ENCODE measurements around the gene TUBA3C. TPM values are rescaled to one million over a fixed set of nuclear protein-coding genes. Genes with fewer than 3 reads are reported as not detected.
"Not testable (repeated sequence)": the region's sequence is repeated elsewhere in the genome, so short reads cannot be mapped to it uniquely, and the experiment has no call there.

TUBA3C gene
- total and polyA plus RNA-seq, 4 donors = not detected

- Histone ChIP-seq H3K27ac (ENCODE audit: low read depth, low read length) (no peak overlapping the region), H3K4me3 (ENCODE audit: low read depth, low read length) (no peak overlapping the region), H3K4me1 (ENCODE audit: control insufficient read depth, insufficient read depth, low read length) (no peaks in the 10 kb centered on the region), H3K9me3 (ENCODE audit: control insufficient read depth, insufficient read depth, low read length) (peaks cover 6% of the 10 kb centered on the region), H3K36me3 (ENCODE audit: control insufficient read depth, insufficient read depth, low read length) (no peaks in the 10 kb centered on the region), H3K27me3 (ENCODE audit: control insufficient read depth, insufficient read depth, low read length) (no peaks in the 10 kb centered on the region)
- 91% methylated on average over 10 of the region's 16 CpGs for WGBS (ENCODE audit: insufficient coverage)
- DNase-seq (ENCODE audit: low read depth in 4 of 6, low spot score in 6 of 6) = no peak
These were observed 912 bp upstream of the TUBA3C start for GRCh38 chr13:19182536-19182935.

- H3K27ac ChIP-seq (ENCODE audit: low read depth, low read length) = no peak overlapping the region
- peaks cover 8% of the 10 kb centered on the region for H3K9me3 ChIP-seq (ENCODE audit: control insufficient read depth, insufficient read depth, low read length)
- H3K36me3 ChIP-seq (ENCODE audit: control insufficient read depth, insufficient read depth, low read length) = no peaks in the 10 kb centered on the region
These were observed 503 bp downstream of the TUBA3C start for GRCh38 chr13:19181021-19181620.

GRCh38 chr13:19179916-19180315 is 1.7 kb downstream of the TUBA3C start:
- Histone ChIP-seq H3K4me1 (ENCODE audit: control insufficient read depth, insufficient read depth, low read length) (no peaks in the 10 kb centered on the region), H3K9me3 (ENCODE audit: control insufficient read depth, insufficient read depth, low read length) (peaks cover 6% of the 10 kb centered on the region), H3K27me3 (ENCODE audit: control insufficient read depth, insufficient read depth, low read length) (no peaks in the 10 kb centered on the region), H3K36me3 (ENCODE audit: control insufficient read depth, insufficient read depth, low read length) (no peaks in the 10 kb centered on the region), H3K4me3 (ENCODE audit: low read depth, low read length) (no peak overlapping the region), H3K27ac (ENCODE audit: low read depth, low read length) (no peak overlapping the region)
- WGBS (ENCODE audit: insufficient coverage) = 69% methylated on average over 6 of the region's 7 CpGs
- DNase-seq (ENCODE audit: low read depth in 4 of 6, low spot score in 6 of 6) = no peak

More at GRCh38 chr13:19181021-19181620, 503 bp downstream of the TUBA3C start:
- no peak for DNase-seq (ENCODE audit: low read depth in 4 of 6, low spot score in 6 of 6)
- WGBS (ENCODE audit: insufficient coverage) = 92% methylated on average over 17 of the region's 24 CpGs
- no peaks in the 10 kb centered on the region for H3K27me3 ChIP-seq (ENCODE audit: control insufficient read depth, insufficient read depth, low read length)
- no peak overlapping the region for H3K4me3 ChIP-seq (ENCODE audit: low read depth, low read length)
- H3K4me1 ChIP-seq (ENCODE audit: control insufficient read depth, insufficient read depth, low read length) = no peaks in the 10 kb centered on the region

GRCh38 chr13:19178901-19179593 is 2.6 kb downstream of the TUBA3C start:
- no peaks in the 10 kb centered on the region for H3K27me3 ChIP-seq (ENCODE audit: control insufficient read depth, insufficient read depth, low read length)
- H3K9me3 ChIP-seq (ENCODE audit: control insufficient read depth, insufficient read depth, low read length) = peaks cover 6% of the 10 kb centered on the region
- no peaks in the 10 kb centered on the region for H3K4me1 ChIP-seq (ENCODE audit: control insufficient read depth, insufficient read depth, low read length)
- H3K27ac ChIP-seq (ENCODE audit: low read depth, low read length) = no peak overlapping the region
- H3K36me3 ChIP-seq (ENCODE audit: control insufficient read depth, insufficient read depth, low read length) = no peaks in the 10 kb centered on the region
- no peak overlapping the region for H3K4me3 ChIP-seq (ENCODE audit: low read depth, low read length)
- DNase-seq (ENCODE audit: low read depth in 4 of 6, low spot score in 6 of 6) = no peak
- 76% methylated on average over 12 of the region's 15 CpGs for WGBS (ENCODE audit: insufficient coverage)

GRCh38 chr13:19176981-19177776 is 4.4 kb downstream of the TUBA3C start:
- 89% methylated on average over 23 of the region's 36 CpGs for WGBS (ENCODE audit: insufficient coverage)
- H3K36me3 ChIP-seq (ENCODE audit: control insufficient read depth, insufficient read depth, low read length); DNase-seq (ENCODE audit: low read depth in 4 of 6, low spot score in 6 of 6); H3K27me3 ChIP-seq (ENCODE audit: control insufficient read depth, insufficient read depth, low read length); H3K4me3 ChIP-seq (ENCODE audit: low read depth, low read length); H3K27ac ChIP-seq (ENCODE audit: low read depth, low read length); H3K9me3 ChIP-seq (ENCODE audit: control insufficient read depth, insufficient read depth, low read length); H3K4me1 ChIP-seq (ENCODE audit: control insufficient read depth, insufficient read depth, low read length): not testable (repeated sequence)

GRCh38 chr13:19173752-19174151 is 7.9 kb downstream of the TUBA3C start:
- H3K4me3 ChIP-seq (ENCODE audit: low read depth, low read length) = no peak overlapping the region
- H3K4me1 ChIP-seq (ENCODE audit: control insufficient read depth, insufficient read depth, low read length) = no peaks in the 10 kb centered on the region
- H3K9me3 ChIP-seq (ENCODE audit: control insufficient read depth, insufficient read depth, low read length) = peaks cover 5% of the 10 kb centered on the region
- H3K36me3 ChIP-seq (ENCODE audit: control insufficient read depth, insufficient read depth, low read length) = no peaks in the 10 kb centered on the region
- WGBS (ENCODE audit: insufficient coverage) = 82% methylated on average over 14 of the region's 16 CpGs
- no peaks in the 10 kb centered on the region for H3K27me3 ChIP-seq (ENCODE audit: control insufficient read depth, insufficient read depth, low read length)
- DNase-seq (ENCODE audit: low read depth in 4 of 6, low spot score in 6 of 6) = no peak
- H3K27ac ChIP-seq (ENCODE audit: low read depth, low read length) = no peak overlapping the region

GRCh38 chr13:19172647-19173030 is 9.0 kb downstream of the TUBA3C start:
- no peak overlapping the region for H3K27ac ChIP-seq (ENCODE audit: low read depth, low read length)
- no peak for DNase-seq (ENCODE audit: low read depth in 4 of 6, low spot score in 6 of 6)
- H3K4me3 ChIP-seq (ENCODE audit: low read depth, low read length) = no peak overlapping the region
- H3K36me3 ChIP-seq (ENCODE audit: control insufficient read depth, insufficient read depth, low read length) = no peaks in the 10 kb centered on the region
- H3K27me3 ChIP-seq (ENCODE audit: control insufficient read depth, insufficient read depth, low read length) = no peaks in the 10 kb centered on the region
- no peaks in the 10 kb centered on the region for H3K4me1 ChIP-seq (ENCODE audit: control insufficient read depth, insufficient read depth, low read length)
- WGBS (ENCODE audit: insufficient coverage) = 47% methylated on average over 6 of the region's 6 CpGs
- peaks cover 4% of the 10 kb centered on the region for H3K9me3 ChIP-seq (ENCODE audit: control insufficient read depth, insufficient read depth, low read length)

- Histone ChIP-seq H3K4me1 (ENCODE audit: control insufficient read depth, insufficient read depth, low read length) (no peaks in the 10 kb centered on the region), H3K9me3 (ENCODE audit: control insufficient read depth, insufficient read depth, low read length) (peaks cover 2% of the 10 kb centered on the region)
- WGBS (ENCODE audit: insufficient coverage) = 67% methylated on average over 9 of the region's 9 CpGs
These were observed 9.5 kb downstream of the TUBA3C start for GRCh38 chr13:19172007-19172646.

GRCh38 chr13:19171563-19171962 is 10.1 kb downstream of the TUBA3C start:
- Histone ChIP-seq H3K27ac (ENCODE audit: low read depth, low read length) (no peak overlapping the region), H3K4me1 (ENCODE audit: control insufficient read depth, insufficient read depth, low read length) (no peaks in the 10 kb centered on the region), H3K36me3 (ENCODE audit: control insufficient read depth, insufficient read depth, low read length) (no peaks in the 10 kb centered on the region), H3K27me3 (ENCODE audit: control insufficient read depth, insufficient read depth, low read length) (no peaks in the 10 kb centered on the region), H3K4me3 (ENCODE audit: low read depth, low read length) (no peak overlapping the region), H3K9me3 (ENCODE audit: control insufficient read depth, insufficient read depth, low read length) (peaks cover 2% of the 10 kb centered on the region)
- DNase-seq (ENCODE audit: low read depth in 4 of 6, low spot score in 6 of 6) = no peak
- WGBS (ENCODE audit: insufficient coverage) = 84% methylated on average over 7 of the region's 7 CpGs

More at GRCh38 chr13:19172007-19172646, 9.5 kb downstream of the TUBA3C start:
- DNase-seq (ENCODE audit: low read depth in 4 of 6, low spot score in 6 of 6) = no peak
- Histone ChIP-seq H3K36me3 (ENCODE audit: control insufficient read depth, insufficient read depth, low read length) (no peaks in the 10 kb centered on the region), H3K27me3 (ENCODE audit: control insufficient read depth, insufficient read depth, low read length) (no peaks in the 10 kb centered on the region), H3K4me3 (ENCODE audit: low read depth, low read length) (no peak overlapping the region), H3K27ac (ENCODE audit: low read depth, low read length) (no peak overlapping the region)

Data from spinal cord (tissue), 10 donors.